Natural killer cell treated with Interleukin-12 subunit alpha and Interleukin-12 subunit beta and Interleukin-15 and Interleukin-18, amount 100 ng/mL, for 72 hours (primary cell): ENCODE measurements around the gene PTPRN. TPM values are rescaled to one million over a fixed set of nuclear protein-coding genes. Genes with fewer than 3 reads are reported as not detected.

ENCODE experiments used
- ATAC-seq, 2 donors: fragments of 150-1000 bp; cut with Tn5 transposase in 1 of 2; sonication (Bioruptor Pico), chemical (Tn5 transposase) in 1 of 2; 2 replicates each; pipeline ENCODE4 v1.10.0; 2021
- DNase-seq: peaks from one replicate; pipeline ENCODE4 v3.0.0; 2022; ENCODE audit warnings: low spot score
- H3K27ac Mint-ChIP-seq, 2 donors: 1 replicate in 1 of 2; 2 replicates in 1 of 2; pipeline ENCODE4 v1.8.0; 2022; ENCODE audit warnings: mixed read lengths in 2 of 2, mild to moderate bottlenecking in 1 of 2, moderate library complexity in 1 of 2
- H3K27me3 Mint-ChIP-seq, 2 donors: 1 replicate in 1 of 2; 2 replicates in 1 of 2; pipeline ENCODE4 v1.8.0; 2022; ENCODE audit warnings: mixed read lengths in 2 of 2
- H3K36me3 Mint-ChIP-seq: one replicate; pipeline ENCODE4 v1.8.0; 2022; ENCODE audit warnings: mixed read lengths
- H3K4me1 Mint-ChIP-seq, 2 donors: 1 replicate in 1 of 2; 2 replicates in 1 of 2; pipeline ENCODE4 v1.8.0; 2022; ENCODE audit warnings: low read depth in 2 of 2, mixed read lengths in 2 of 2, mild to moderate bottlenecking in 1 of 2
- H3K4me3 Mint-ChIP-seq: one replicate; pipeline ENCODE4 v1.8.0; 2022; ENCODE audit warnings: mixed read lengths
- H3K9me3 Mint-ChIP-seq: 2 replicates; pipeline ENCODE4 v1.8.0; 2022; ENCODE audit warnings: mixed read lengths
- total RNA-seq, 2 donors: library from RNA; stranded (reverse); gene quantifications; one replicate each; pipeline ENCODE4 v1.2.3, GENCODE V29; 2022

The PTPRN gene
- total RNA-seq, 2 donors from 2014 or later = not detected

DNA sequence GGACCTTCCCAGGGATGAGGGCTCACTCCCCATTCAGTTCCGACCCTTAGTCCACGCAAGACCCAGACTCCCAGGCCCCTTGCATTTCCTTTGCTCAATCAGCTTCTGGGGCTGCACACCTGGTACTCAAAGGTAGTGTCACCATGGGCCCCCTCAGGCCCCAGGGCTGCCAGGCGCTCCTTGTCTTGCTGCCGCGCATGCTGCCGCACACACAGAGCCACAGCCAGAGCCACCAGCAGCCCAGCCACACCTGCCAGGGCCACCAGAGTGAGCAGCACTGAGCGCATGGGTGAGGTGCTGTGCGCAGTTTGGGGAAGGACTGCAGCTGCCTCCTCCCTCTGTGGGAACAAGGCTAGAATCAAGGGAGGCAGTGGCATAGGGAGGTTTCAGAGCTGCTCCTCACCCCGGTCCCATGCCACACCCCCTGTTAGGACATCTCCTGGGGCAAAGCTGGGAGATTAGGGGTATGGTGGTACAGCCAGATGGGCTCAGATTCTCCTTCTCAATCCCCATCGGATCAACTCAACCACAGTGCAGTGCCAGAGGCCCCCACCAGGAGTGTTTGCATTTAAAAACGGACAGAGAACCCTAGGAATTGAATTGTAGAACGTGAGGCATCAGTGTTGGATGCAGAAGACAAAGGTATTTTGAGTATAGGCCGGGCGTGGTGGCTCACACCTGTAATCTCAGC, 11.3 kb downstream of the PTPRN start:
- Mint-ChIP-seq H3K27me3 (peaks cover 9% of the 10 kb centered on the region in 2 donors), H3K4me1 (peaks cover 6 to 12% of the 10 kb centered on the region in 2 donors), H3K9me3 (no peaks in the 10 kb centered on the region), H3K36me3 (no peaks in the 10 kb centered on the region), H3K27ac (no peak overlapping the region), H3K4me3 (no peak overlapping the region)
- no peak for ATAC-seq
- DNase-seq = no peak

- Mint-ChIP-seq H3K4me1 (peaks cover 6 to 12% of the 10 kb centered on the region in 2 donors), H3K9me3 (no peaks in the 10 kb centered on the region), H3K27ac (no peak overlapping the region), H3K27me3 (peaks cover 6 to 9% of the 10 kb centered on the region in 2 donors), H3K4me3 (no peak overlapping the region), H3K36me3 (no peaks in the 10 kb centered on the region)
- DNase-seq (no peak), ATAC-seq (no peak)
Measured at GRCh38 chr2:219296631-219297391, 12.4 kb downstream of the PTPRN start.

GRCh38 chr2:219296142-219296541, 13.1 kb downstream of the PTPRN start:
- H3K4me1 Mint-ChIP-seq = peaks cover 6 to 12% of the 10 kb centered on the region in 2 donors
- no peak overlapping the region for H3K4me3 Mint-ChIP-seq
- ATAC-seq (no peak), DNase-seq (no peak)
- H3K36me3 Mint-ChIP-seq = no peaks in the 10 kb centered on the region
- peaks cover 2 to 4% of the 10 kb centered on the region in 2 donors for H3K27me3 Mint-ChIP-seq
- no peak overlapping the region for H3K27ac Mint-ChIP-seq
- H3K9me3 Mint-ChIP-seq = no peaks in the 10 kb centered on the region

GRCh38 chr2:219294356-219295351, 14.5 kb downstream of the PTPRN start:
- Mint-ChIP-seq H3K4me3 (peak overlapping the region; percentile 81), H3K36me3 (no peaks in the 10 kb centered on the region), H3K27ac (peak overlapping the region; percentile 23 to 51), H3K4me1 (peaks cover 6 to 12% of the 10 kb centered on the region in 2 donors), H3K27me3 (no peaks in the 10 kb centered on the region), H3K9me3 (no peaks in the 10 kb centered on the region)
- peak; percentile 90 for DNase-seq
- peak; percentile 94 to 95 for ATAC-seq

- H3K9me3 Mint-ChIP-seq = no peaks in the 10 kb centered on the region
- no peak for ATAC-seq
- no peak for DNase-seq
- H3K4me1 Mint-ChIP-seq = peaks cover 6 to 12% of the 10 kb centered on the region in 2 donors
- H3K4me3 Mint-ChIP-seq = peak overlapping the region; percentile 81
- H3K36me3 Mint-ChIP-seq = no peaks in the 10 kb centered on the region
- no peaks in the 10 kb centered on the region for H3K27me3 Mint-ChIP-seq
- H3K27ac Mint-ChIP-seq = peak overlapping the region; percentile 23 to 51
Measured at GRCh38 chr2:219293736-219294231, 15.4 kb downstream of the PTPRN start.

GRCh38 chr2:219292616-219293015, 16.6 kb downstream of the PTPRN start:
- H3K4me3 Mint-ChIP-seq = no peak overlapping the region
- no peak for ATAC-seq
- H3K27ac Mint-ChIP-seq = no peak overlapping the region
- H3K27me3 Mint-ChIP-seq = no peaks in the 10 kb centered on the region
- no peaks in the 10 kb centered on the region for H3K36me3 Mint-ChIP-seq
- DNase-seq = no peak
- no peaks in the 10 kb centered on the region for H3K9me3 Mint-ChIP-seq
- H3K4me1 Mint-ChIP-seq = peaks cover 6 to 14% of the 10 kb centered on the region in 2 donors

DNA sequence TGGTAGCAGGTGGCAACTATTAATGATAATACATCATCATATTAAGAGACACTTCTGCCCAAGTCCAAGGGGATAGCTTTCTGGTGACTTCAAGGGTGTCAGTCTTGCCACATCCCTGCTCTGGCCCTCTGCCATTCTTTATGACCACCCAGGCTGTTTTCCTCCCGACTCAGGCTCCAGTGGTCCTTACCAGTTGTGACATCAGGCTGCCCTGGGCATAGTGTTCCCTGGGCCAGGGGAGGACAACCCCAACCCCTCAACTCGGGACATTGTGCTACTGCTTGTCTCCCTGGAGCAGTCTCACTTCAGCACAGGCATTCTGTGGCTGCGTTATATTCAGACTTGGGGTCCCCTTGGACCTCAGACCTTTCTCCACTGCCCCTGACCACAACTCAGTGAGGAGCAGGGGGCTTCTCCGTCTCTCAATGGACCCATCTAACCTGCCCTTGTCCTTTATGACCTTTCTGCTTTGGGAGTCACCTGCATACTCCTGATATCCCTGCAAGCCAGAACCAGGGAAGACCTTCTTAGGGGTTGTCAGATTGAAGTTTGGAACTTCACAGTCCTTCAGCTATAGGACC, 17.2 kb downstream of the PTPRN start:
- DNase-seq (no peak), ATAC-seq (no peak)
- Mint-ChIP-seq H3K4me1 (peaks cover 6 to 14% of the 10 kb centered on the region in 2 donors), H3K36me3 (no peaks in the 10 kb centered on the region), H3K9me3 (no peaks in the 10 kb centered on the region), H3K27me3 (no peaks in the 10 kb centered on the region), H3K27ac (no peak overlapping the region), H3K4me3 (no peak overlapping the region)

DNA sequence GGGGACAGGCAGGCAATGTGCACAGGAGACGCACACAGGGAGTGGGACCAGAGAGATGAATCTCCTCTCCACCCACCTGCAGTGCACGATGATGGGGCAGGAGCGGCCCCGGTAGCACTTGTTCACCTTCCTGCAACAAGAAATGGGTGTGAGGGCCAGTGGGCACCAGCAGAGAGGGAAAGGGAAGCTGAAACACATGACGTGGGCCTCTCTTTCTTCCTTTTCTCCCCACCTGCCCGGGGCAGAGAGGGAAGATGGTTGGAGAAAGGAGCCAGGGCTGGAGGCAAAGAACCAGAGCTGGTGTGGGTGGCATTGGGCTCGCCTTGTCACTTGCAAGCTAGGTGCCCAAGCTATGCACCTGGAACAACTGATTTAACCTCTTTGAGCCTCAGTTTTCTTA, 17.8 kb downstream of the PTPRN start:
- Mint-ChIP-seq H3K36me3 (no peaks in the 10 kb centered on the region), H3K4me1 (peaks cover 6 to 14% of the 10 kb centered on the region in 2 donors), H3K4me3 (no peak overlapping the region), H3K27me3 (no peaks in the 10 kb centered on the region), H3K9me3 (no peaks in the 10 kb centered on the region), H3K27ac (no peak overlapping the region)
- ATAC-seq = no peak
- no peak for DNase-seq

DNA sequence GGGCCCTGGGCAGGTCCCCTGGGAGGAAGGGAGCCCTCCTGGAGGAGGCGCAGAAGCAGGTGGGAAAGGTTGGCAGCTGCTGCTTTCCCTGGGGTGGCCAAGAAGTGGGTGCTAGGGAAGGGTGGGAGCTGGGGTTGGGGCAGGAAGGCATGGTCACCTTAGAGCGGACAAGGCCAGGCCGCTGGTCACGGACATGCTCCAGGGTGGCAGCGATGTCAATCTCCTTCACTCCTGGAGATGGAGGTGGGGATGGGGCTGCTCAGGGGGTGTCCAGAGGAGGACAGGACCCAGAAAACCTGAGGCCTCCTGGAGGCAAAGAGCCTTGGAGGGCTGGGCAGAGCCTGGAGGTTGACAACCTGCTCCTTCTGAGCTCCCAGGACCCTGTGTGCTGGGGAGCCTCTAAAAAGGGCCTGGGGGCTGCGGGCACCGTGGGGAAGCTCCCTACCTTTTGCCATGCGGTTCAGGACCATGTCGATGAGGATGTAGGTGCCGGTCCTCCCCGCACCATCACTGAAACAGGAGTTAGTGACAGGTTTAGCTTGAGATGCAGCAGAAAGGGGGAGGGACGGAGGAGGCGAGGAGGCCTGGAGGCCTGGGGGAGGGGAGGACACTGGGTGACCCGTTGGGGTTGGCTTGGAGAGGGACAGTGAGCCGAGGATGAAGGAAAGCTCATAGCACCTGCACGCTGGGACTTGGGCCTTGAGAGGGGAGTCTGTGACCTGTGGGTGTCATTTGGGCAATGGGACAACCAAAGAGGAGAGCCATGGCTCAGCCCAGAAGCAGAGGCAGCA, 18.6 kb downstream of the PTPRN start:
- H3K27ac Mint-ChIP-seq = no peak overlapping the region
- peaks cover 6 to 11% of the 10 kb centered on the region in 2 donors for H3K4me1 Mint-ChIP-seq
- H3K36me3 Mint-ChIP-seq = no peaks in the 10 kb centered on the region
- DNase-seq = no peak
- H3K27me3 Mint-ChIP-seq = no peaks in the 10 kb centered on the region
- no peak for ATAC-seq
- H3K9me3 Mint-ChIP-seq = no peaks in the 10 kb centered on the region
- no peak overlapping the region for H3K4me3 Mint-ChIP-seq

- DNase-seq (no peak), ATAC-seq (no peak)
- Mint-ChIP-seq H3K27me3 (no peaks in the 10 kb centered on the region), H3K36me3 (no peaks in the 10 kb centered on the region), H3K4me1 (peaks cover 6 to 10% of the 10 kb centered on the region in 2 donors), H3K4me3 (no peak overlapping the region), H3K27ac (no peak overlapping the region), H3K9me3 (no peaks in the 10 kb centered on the region)
Measured at GRCh38 chr2:219289537-219290361, 19.5 kb downstream of the PTPRN start.

DNA sequence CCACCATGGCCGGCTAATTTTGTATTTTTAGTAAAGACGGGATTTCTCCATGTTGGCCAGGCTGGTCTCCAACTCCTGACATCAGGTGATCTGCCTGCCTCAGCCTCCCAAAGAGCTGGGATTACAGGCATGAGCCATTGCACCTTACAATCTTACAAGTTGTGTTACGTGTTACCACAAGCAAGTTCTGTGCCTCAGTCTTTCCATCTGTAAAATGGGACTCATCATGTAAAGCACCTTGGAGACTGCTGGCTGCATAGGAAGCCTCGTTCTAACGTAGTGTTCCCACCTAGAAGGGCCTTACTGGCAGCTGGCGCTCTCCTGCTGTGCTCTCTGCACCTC, 20.0 kb downstream of the PTPRN start:
- Mint-ChIP-seq H3K27me3 (no peaks in the 10 kb centered on the region), H3K4me1 (peaks cover 2 to 6% of the 10 kb centered on the region in 2 donors), H3K4me3 (no peak overlapping the region), H3K27ac (no peak overlapping the region), H3K9me3 (no peaks in the 10 kb centered on the region), H3K36me3 (no peaks in the 10 kb centered on the region)
- ATAC-seq (no peak), DNase-seq (no peak)
